H1 (cell line): Measurements from ENCODE around the gene FBXO7. TPM values are rescaled to one million over a fixed set of nuclear protein-coding genes. Genes with fewer than 3 reads are reported as not detected.

Experiments used
- CTCF ChIA-PET: fragments of 300-600 bp; sonication (Branson Sonifier 250); formaldehyde crosslinking; loops from one replicate; lab custom pipeline; 2021; ENCODE audit not compliant: partially characterized antibody; lab: Charles Lee
- POLR2A ChIA-PET: fragments of 300-600 bp; sonication (Branson Sonifier 250); formaldehyde crosslinking; loops from one replicate; lab custom pipeline; 2021; ENCODE audit warnings: inconsistent platforms; ENCODE audit not compliant: partially characterized antibody; lab: Charles Lee
- DNase-seq, 2 experiments: peaks; one replicate each; pipeline versions ENCODE4 v3.0.0 to v3.0.0-alpha.2; 2010 to 2022; ENCODE audit warnings: low spot score in 2 of 2, low read depth in 1 of 2, mixed read lengths in 1 of 2
- FAIRE-seq: peaks from 2 replicates; lab custom pipeline; 2011; peaks lifted over from hg19 to GRCh38; lab: Jason Lieb, UNC
- H2AFZ ChIP-seq: 2 replicates; pipeline ENCODE4 v1.8.1; 2012; ENCODE audit warnings: low read length, inconsistent platforms
- H2AK5ac ChIP-seq: 2 replicates; pipeline ENCODE4 v1.6.1; 2013; ENCODE audit warnings: low read depth, low read length
- H2BK120ac ChIP-seq: replicated peaks from 2 replicates; pipeline ENCODE3; 2013; ENCODE audit warnings: low read depth, low read length, inconsistent platforms
- H2BK12ac ChIP-seq: 2 replicates; pipeline ENCODE4 v1.6.1; 2013; ENCODE audit warnings: low read depth, low read length
- H2BK15ac ChIP-seq: 2 replicates; pipeline ENCODE4 v1.6.1; 2013; ENCODE audit warnings: low read length
- H2BK20ac ChIP-seq: 2 replicates; pipeline ENCODE4 v1.6.1; 2013; ENCODE audit warnings: low read length
- H2BK5ac ChIP-seq: 2 replicates; pipeline ENCODE4 v1.6.1; 2013; ENCODE audit warnings: low read depth, low read length
- H3K14ac ChIP-seq: 2 replicates; pipeline ENCODE4 v1.6.1; 2013; ENCODE audit warnings: inconsistent platforms; ENCODE audit not compliant: insufficient read length
- H3K18ac ChIP-seq: 2 replicates; pipeline ENCODE4 v1.6.1; 2013; ENCODE audit warnings: low read length; ENCODE audit errors: extremely low read depth
- H3K23ac ChIP-seq: 2 replicates; pipeline ENCODE4 v1.6.1; 2013; ENCODE audit warnings: inconsistent platforms; ENCODE audit not compliant: insufficient read length
- H3K23me2 ChIP-seq: 2 replicates; pipeline ENCODE4 v1.6.1; 2013; ENCODE audit warnings: low read depth, low read length
- H3K27ac ChIP-seq: 2 replicates; pipeline ENCODE4 v1.6.1; 2011; ENCODE audit warnings: low read depth, low read length, inconsistent platforms
- H3K27me3 ChIP-seq, 4 experiments: replicated peaks in 1 of 4; 1 replicate in 1 of 4; 2 replicates in 3 of 4; pipeline versions ENCODE4 v1.6.1 to v1.8.1; 2011 to 2013; ENCODE audit warnings: low read length in 3 of 4, mild to moderate bottlenecking in 3 of 4, inconsistent platforms in 2 of 4, mixed read lengths in 2 of 4, moderate library complexity in 1 of 4; ENCODE audit not compliant: control insufficient read depth in 3 of 4, insufficient read depth in 3 of 4; ENCODE audit errors: extremely low read depth in 1 of 4
- H3K36me3 ChIP-seq, 4 experiments: 2 replicates each; pipeline versions ENCODE4 v1.6.1 to v1.8.1; 2011 to 2013; ENCODE audit warnings: mild to moderate bottlenecking in 4 of 4, low read length in 3 of 4, moderate library complexity in 2 of 4, control low read depth in 1 of 4, inconsistent platforms in 1 of 4; ENCODE audit not compliant: insufficient read depth in 4 of 4, control insufficient read depth in 2 of 4
- H3K4ac ChIP-seq: replicated peaks from 2 replicates; pipeline ENCODE3; 2013; ENCODE audit warnings: low read length, low read depth, mixed read lengths, inconsistent platforms; ENCODE audit not compliant: insufficient read length
- H3K4me1 ChIP-seq, 4 experiments: replicated peaks in 1 of 4; 1 replicate in 1 of 4; 2 replicates in 3 of 4; pipeline versions ENCODE4 v1.6.1 to v1.8.1; 2011 to 2013; ENCODE audit warnings: low read length in 3 of 4, inconsistent platforms in 2 of 4, mixed read lengths in 1 of 4; ENCODE audit not compliant: insufficient read depth in 4 of 4, control insufficient read depth in 3 of 4
- H3K4me2 ChIP-seq, 2 experiments: 2 replicates each; pipeline versions ENCODE4 v1.6.1 to v1.8.1; 2011 to 2013; ENCODE audit warnings: low read depth in 2 of 2, low read length in 2 of 2, control low read depth in 1 of 2, inconsistent platforms in 1 of 2, mild to moderate bottlenecking in 1 of 2; ENCODE audit not compliant: insufficient read depth in 1 of 2
- H3K4me3 ChIP-seq, 4 experiments: fragments of 200-600, 300-600 bp in 1 of 4; sonication (generic), shearing (Covaris generic), sonication (Bioruptor Twin) in 1 of 4; 2 replicates each; pipeline versions ENCODE4 v1.5.1 to v1.8.1; 2011 to 2016; ENCODE audit warnings: low read length in 4 of 4, low read depth in 3 of 4, control low read depth in 2 of 4, inconsistent platforms in 2 of 4, mild to moderate bottlenecking in 2 of 4, mixed read lengths in 1 of 4, moderate library complexity in 1 of 4; ENCODE audit not compliant: insufficient read depth in 2 of 4; ENCODE audit errors: extremely low read depth in 1 of 4
- H3K56ac ChIP-seq: replicated peaks from 2 replicates; pipeline ENCODE3; 2013; ENCODE audit warnings: low read depth, mild to moderate bottlenecking, mixed read lengths, low read length, inconsistent platforms; ENCODE audit not compliant: insufficient read length
- H3K79me1 ChIP-seq: 2 replicates; pipeline ENCODE4 v1.6.1; 2013; ENCODE audit warnings: low read depth, low read length, control low read depth
- H3K79me2 ChIP-seq, 2 experiments: 2 replicates each; pipeline versions ENCODE4 v1.6.1 to v1.8.1; 2012 to 2013; ENCODE audit warnings: low read length in 2 of 2, mild to moderate bottlenecking in 2 of 2, inconsistent platforms in 1 of 2; ENCODE audit not compliant: insufficient read depth in 2 of 2, control insufficient read depth in 1 of 2
- H3K9ac ChIP-seq, 4 experiments: replicated peaks in 1 of 4; 1 replicate in 1 of 4; 2 replicates in 3 of 4; pipeline versions ENCODE4 v1.6.1 to v1.8.1; 2011 to 2013; ENCODE audit warnings: low read depth in 3 of 4, low read length in 3 of 4, control low read depth in 2 of 4, mild to moderate bottlenecking in 2 of 4, moderate library complexity in 2 of 4, inconsistent platforms in 1 of 4; ENCODE audit errors: extremely low read depth in 1 of 4
- H3K9me3 ChIP-seq, 2 experiments: 2 replicates each; pipeline versions ENCODE4 v1.6.1 to v1.8.1; 2012 to 2013; ENCODE audit warnings: mild to moderate bottlenecking in 2 of 2, moderate library complexity in 2 of 2, control low read depth in 1 of 2, inconsistent platforms in 1 of 2, low read depth in 1 of 2, low read length in 1 of 2, mixed read lengths in 1 of 2; ENCODE audit not compliant: insufficient read depth in 2 of 2
- H4K20me1 ChIP-seq, 2 experiments: replicated peaks in 1 of 2; 2 replicates each; pipeline versions ENCODE3 to v1.8.1; 2011 to 2013; ENCODE audit warnings: inconsistent platforms in 2 of 2, low read length in 2 of 2, mild to moderate bottlenecking in 1 of 2; ENCODE audit not compliant: insufficient read depth in 2 of 2, control insufficient read depth in 1 of 2
- H4K5ac ChIP-seq: 2 replicates; pipeline ENCODE4 v1.6.1; 2013; ENCODE audit warnings: low read length, low read depth, mixed read lengths, inconsistent platforms; ENCODE audit not compliant: insufficient read length
- H4K8ac ChIP-seq: 2 replicates; pipeline ENCODE4 v1.8.0; 2013; ENCODE audit warnings: mild to moderate bottlenecking, moderate library complexity, low read length, inconsistent platforms; ENCODE audit not compliant: insufficient read depth; ENCODE audit errors: extremely low read depth
- H4K91ac ChIP-seq: replicated peaks from 2 replicates; pipeline ENCODE3; 2013; ENCODE audit warnings: low read length, mixed read lengths, inconsistent platforms; ENCODE audit not compliant: insufficient read length
- ASH2L ChIP-seq: fragments of 200-600, 300-600 bp; sonication (generic); IDR thresholded peaks from one replicate; pipeline ENCODE4 v1.7.1; 2017; ENCODE audit warnings: low read length
- RAD21 ChIP-seq, 2 experiments: IDR thresholded peaks in 1 of 2; conservative IDR thresholded peaks in 1 of 2; 2 replicates each; pipeline ENCODE4 v1.6.1; 2011; ENCODE audit warnings: low read depth in 2 of 2, low read length in 2 of 2, improper control_type of control experiment in 1 of 2, inconsistent platforms in 1 of 2, mild to moderate bottlenecking in 1 of 2, moderate library complexity in 1 of 2
- SP1 ChIP-seq: IDR thresholded peaks from 2 replicates; pipeline ENCODE4 v1.6.1; 2011; ENCODE audit warnings: low read depth, low read length
- SRF ChIP-seq: IDR thresholded peaks from 2 replicates; pipeline ENCODE4 v1.6.1; 2011; ENCODE audit warnings: mild to moderate bottlenecking, low read depth, low read length, moderate library complexity
- WGBS, 2 experiments: shearing (Covaris generic) in 1 of 2; methylation state at CpG; one replicate each; pipeline versions ENCODE4 v1.1.6 to v1.1.7; 2013 to 2015; ENCODE audit warnings: low lambda C conversion rate in 2 of 2, mixed read lengths in 2 of 2, inconsistent platforms in 1 of 2, low coverage in 1 of 2, missing lambda C conversion rate in 1 of 2; ENCODE audit not compliant: insufficient replicate concordance in 2 of 2, insufficient coverage in 1 of 2, insufficient read length in 1 of 2; ENCODE audit errors: extremely low coverage in 1 of 2, missing lambda C conversion rate in 1 of 2; 5-methylcytosine and 5-hydroxymethylcytosine counted together
- polyA plus RNA-seq, 7 experiments: library from polyadenylated mRNA; depleted of rRNA in 3 of 7; stranded (reverse) in 5 of 7; unstranded in 2 of 7; fragments of >200 nt in 5 of 7; fragments of 200-250 nt in 2 of 7; gene quantifications; 1 replicate in 5 of 7; 2 replicates in 1 of 7; 4 replicates in 1 of 7; pipeline versions ENCODE4 v1.2.1 to v1.2.3, GENCODE V29; 2011 to 2013; ENCODE audit warnings: missing spikeins in 2 of 7, mixed read lengths in 2 of 7
- total RNA-seq: library from RNA; stranded (reverse); fragmentation: NEBNext Ultra II Directional; extraction: Animal tissue kit (Norgen Biotek cat#: 25700); gene quantifications from 2 replicates; pipeline ENCODE4 v1.2.1, GENCODE V29; 2021

Gene FBXO7
- total and polyA plus RNA-seq, 2 of the 8 experiments (the other 6 are each of a cell fraction or from before 2014, with no cell fraction given), result 62.7 to 76.1 TPM

DNA sequence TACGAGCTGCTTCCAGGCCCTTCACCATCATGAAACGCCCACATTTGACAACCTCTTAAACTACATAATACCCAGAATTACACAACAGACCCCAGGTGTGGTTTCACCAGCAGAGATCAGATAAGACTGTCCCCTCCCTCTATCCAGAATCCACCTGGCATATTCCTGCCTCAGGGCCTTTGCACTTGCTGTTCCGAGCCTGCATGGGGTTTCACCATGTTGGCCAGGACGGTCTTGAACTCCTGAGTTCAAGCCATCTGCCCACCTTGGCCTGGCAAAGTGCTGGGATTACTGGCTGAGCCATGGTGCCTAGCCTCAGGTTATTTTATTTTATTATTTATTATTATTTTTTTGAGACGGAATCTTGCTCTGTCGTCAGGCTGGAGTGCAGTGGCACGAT, 73.4 kb downstream of the FBXO7 start:
- CTCF ChIA-PET, result interaction anchor here (0.9 to 1.7 kb wide), 2 partner anchors 18 to 248 kb away, joined by 3 to 4 read pairs; no protein-coding TSS in a partner anchor
- H4K20me1 ChIP-seq, result no peaks in the 10 kb centered on the region
- no peak overlapping the region for H3K4ac ChIP-seq
- H2BK20ac ChIP-seq, result no peak overlapping the region
- no peak for DNase-seq
- no peaks in the 10 kb centered on the region; a peak in 1 of 7 replicates for H3K27me3 ChIP-seq
- no peaks in the 10 kb centered on the region for H3K79me1 ChIP-seq
- H3K9me3 ChIP-seq, result no peaks in the 10 kb centered on the region
- H2BK15ac ChIP-seq, result no peak overlapping the region
- H4K5ac ChIP-seq, result no peak overlapping the region
- no peak overlapping the region for H3K4me3 ChIP-seq
- H3K18ac ChIP-seq, result no peak overlapping the region
- FAIRE-seq, result no peak
- H3K36me3 ChIP-seq, result no peaks in the 10 kb centered on the region
- H2BK5ac ChIP-seq, result no peak overlapping the region
- H2AFZ ChIP-seq, result no peak overlapping the region
- no peaks in the 10 kb centered on the region for H3K79me2 ChIP-seq
- no peak overlapping the region for H3K9ac ChIP-seq
- 90% methylated on average over 7 of the region's 7 CpGs; no CpG with 5 or more reads in 1 of the 2 experiments for WGBS, 2 experiments
- H4K91ac ChIP-seq, result no peak overlapping the region
- H3K4me2 ChIP-seq, result no peak overlapping the region
- no peak overlapping the region for H4K8ac ChIP-seq
- H3K56ac ChIP-seq, result no peak overlapping the region
- no peak overlapping the region for H2BK120ac ChIP-seq
- no peak overlapping the region for H3K27ac ChIP-seq
- no peak overlapping the region for H2AK5ac ChIP-seq
- H3K23me2 ChIP-seq, result no peaks in the 10 kb centered on the region
- H3K14ac ChIP-seq, result no peak overlapping the region
- no peaks in the 10 kb centered on the region for H3K4me1 ChIP-seq
- no peak overlapping the region for H3K23ac ChIP-seq
- TF ChIP-seq ASH2L, result no peak
- no peak for TF ChIP-seq SP1
- TF ChIP-seq RAD21 (IDR thresholded peaks at IDR 0.05 in 1 of 2, conservative IDR thresholded peaks at IDR 0.05 in 1 of 2; ENCODE audit: low read depth in 2 of 2, low read length in 2 of 2), result no peak
- TF ChIP-seq SRF, result no peak
- TF ChIP-seq, all 59 proteins: peak for 0
- POLR2A ChIA-PET, result no interaction called here
- no peak overlapping the region for H2BK12ac ChIP-seq
